OCI-LY1 (cell line): ENCODE data around the gene CPM.
"Not testable (repeated sequence)": the region's sequence is repeated elsewhere in the genome, so short reads cannot be mapped to it uniquely, and the experiment has no call there.

Source experiments
- H2AFZ ChIP-seq: fragments of 200-600 bp; sonication (generic), shearing (Covaris generic); 2 replicates; pipeline ENCODE4 v1.6.0; 2014; ENCODE audit warnings: antibody characterized with exemption, mild to moderate bottlenecking, low read length
- H3F3A ChIP-seq: fragments of 200-600 bp; sonication (generic), shearing (Covaris generic); 2 replicates; pipeline ENCODE4 v1.6.0; 2014; ENCODE audit warnings: mild to moderate bottlenecking, antibody characterized with exemption, low read length, moderate library complexity; ENCODE audit not compliant: insufficient read depth
- H3K27ac ChIP-seq: fragments of 200-600 bp; sonication (generic); 2 replicates; pipeline ENCODE4 v1.5.1; 2014; ENCODE audit warnings: low read length, mixed run types, mild to moderate bottlenecking, low read depth; ENCODE audit not compliant: poor library complexity, severe bottlenecking
- H3K27me3 ChIP-seq: fragments of 200-600 bp; sonication (generic); 2 replicates; pipeline ENCODE4 v1.6.0; 2014; ENCODE audit warnings: antibody characterized with exemption, mild to moderate bottlenecking, low read length, moderate library complexity; ENCODE audit not compliant: insufficient read depth
- H3K36me3 ChIP-seq: fragments of 200-600 bp; sonication (generic); 2 replicates; pipeline ENCODE4 v1.6.1; 2014; ENCODE audit warnings: mild to moderate bottlenecking, antibody characterized with exemption, low read length, moderate library complexity, mixed read lengths; ENCODE audit not compliant: insufficient read depth
- H3K4me1 ChIP-seq: fragments of 200-600 bp; sonication (generic); 2 replicates; pipeline ENCODE4 v1.5.1; 2014; ENCODE audit warnings: mild to moderate bottlenecking, low read length, moderate library complexity; ENCODE audit not compliant: insufficient read depth, severe bottlenecking
- H3K4me2 ChIP-seq: fragments of 200-600 bp; sonication (generic), shearing (Covaris generic); 2 replicates; pipeline ENCODE4 v1.6.1; 2014; ENCODE audit warnings: low read length
- H3K4me3 ChIP-seq: fragments of 200-600 bp; sonication (generic); 2 replicates; pipeline ENCODE4 v1.5.1; 2014; ENCODE audit warnings: low read length, low read depth, mild to moderate bottlenecking, mixed read lengths; ENCODE audit not compliant: poor library complexity, severe bottlenecking
- H3K79me2 ChIP-seq: fragments of 200-600 bp; shearing (Covaris generic); 2 replicates; pipeline ENCODE4 v1.6.1; 2016; ENCODE audit warnings: mixed run types, low read length, mixed read lengths; ENCODE audit not compliant: insufficient read depth
- H3K9ac ChIP-seq: fragments of 200-600 bp; sonication (generic), shearing (Covaris generic); 2 replicates; pipeline ENCODE4 v1.6.1; 2014; ENCODE audit warnings: mild to moderate bottlenecking, low read length, mixed read lengths
- H3K9me2 ChIP-seq: fragments of 200-600 bp; sonication (generic), shearing (Covaris generic); 2 replicates; pipeline ENCODE4 v1.6.1; 2014; ENCODE audit warnings: low read depth, mild to moderate bottlenecking, low read length, mixed read lengths
- H3K9me3 ChIP-seq: fragments of 200-600 bp; shearing (Covaris generic); 2 replicates; pipeline ENCODE4 v1.6.1; 2014; ENCODE audit warnings: low read length, mixed read lengths
- H4K20me1 ChIP-seq: fragments of 200-600 bp; sonication (generic), shearing (Covaris generic); 2 replicates; pipeline ENCODE4 v1.6.0; 2016; ENCODE audit warnings: mild to moderate bottlenecking, low read length; ENCODE audit not compliant: insufficient read depth
- CTCF ChIP-seq: fragments of 200-600 bp; sonication (generic), shearing (Covaris generic); IDR thresholded peaks from 2 replicates; pipeline ENCODE4 v1.5.1; 2017; ENCODE audit warnings: mild to moderate bottlenecking, antibody characterized with exemption, low read length, moderate library complexity, mixed read lengths
- EZH2 ChIP-seq: fragments of 200-600 bp; sonication (generic), shearing (Covaris generic); IDR thresholded peaks from 2 replicates; pipeline ENCODE4 v1.8.0; 2017; ENCODE audit warnings: borderline replicate concordance, mixed run types, mild to moderate bottlenecking, antibody characterized with exemption, low read length, moderate library complexity, mixed read lengths

The CPM gene

GRCh38 chr12:68863886-68864454, 69.0 kb downstream of the CPM start:
- H3K36me3 ChIP-seq, H3K27me3 ChIP-seq, H3K4me3 ChIP-seq, H3K79me2 ChIP-seq, H3K9me2 ChIP-seq, H3K9ac ChIP-seq, H3K9me3 ChIP-seq, H3K4me1 ChIP-seq, H4K20me1 ChIP-seq, H3K27ac ChIP-seq, H2AFZ ChIP-seq, H3F3A ChIP-seq: not testable (repeated sequence)
- TF ChIP-seq CTCF = peak; percentile 67
- 0 out of 2 replicates have a peak overlapping the region, but pooled peaks have one; percentile 5 for H3K4me2 ChIP-seq

- Histone ChIP-seq H3K4me1 (no peaks in the 10 kb centered on the region), H3K4me2 (0 out of 2 replicates have a peak overlapping the region, but pooled peaks have one; percentile 5), H2AFZ (no peak overlapping the region), H4K20me1 (no peaks in the 10 kb centered on the region), H3K4me3 (no peak overlapping the region), H3K9me3 (no peaks in the 10 kb centered on the region), H3F3A (no peaks in the 10 kb centered on the region), H3K27me3 (no peaks in the 10 kb centered on the region), H3K9me2 (no peaks in the 10 kb centered on the region), H3K27ac (no peak overlapping the region), H3K36me3 (no peaks in the 10 kb centered on the region), H3K79me2 (no peaks in the 10 kb centered on the region), H3K9ac (no peak overlapping the region)
- TF ChIP-seq CTCF (no peak), EZH2 (no peak)
Measured at GRCh38 chr12:68863109-68863770, 69.7 kb downstream of the CPM start.

DNA sequence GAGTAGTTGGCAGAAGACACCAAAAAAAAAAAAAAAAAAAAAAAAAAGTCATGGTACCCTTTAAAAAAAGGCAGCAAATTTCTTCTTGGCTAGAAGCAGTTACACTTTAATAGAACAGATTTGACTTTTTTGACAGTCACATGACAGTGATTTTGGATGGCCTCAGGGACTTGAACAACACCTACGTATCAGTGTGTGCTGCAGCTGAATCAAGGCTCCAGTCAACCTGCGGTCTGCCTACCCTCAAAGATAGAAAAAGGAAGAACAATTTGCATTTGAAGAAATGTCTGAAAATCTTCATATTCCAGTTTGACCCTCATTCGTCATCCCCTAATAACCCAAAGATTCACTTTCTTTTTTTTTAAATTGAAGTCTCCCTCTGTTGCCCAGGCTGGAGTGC, 71.1 kb downstream of the CPM start:
- Histone ChIP-seq H3K4me1 (no peaks in the 10 kb centered on the region), H3K27me3 (no peaks in the 10 kb centered on the region), H3K4me3 (no peak overlapping the region), H3K4me2 (no peak overlapping the region), H3K9me2 (no peaks in the 10 kb centered on the region), H3K36me3 (no peaks in the 10 kb centered on the region), H4K20me1 (no peaks in the 10 kb centered on the region), H3K27ac (no peak overlapping the region), H3K9me3 (no peaks in the 10 kb centered on the region), H3K9ac (no peak overlapping the region), H3K79me2 (no peaks in the 10 kb centered on the region), H3F3A (no peaks in the 10 kb centered on the region), H2AFZ (no peak overlapping the region)
- TF ChIP-seq CTCF (no peak), EZH2 (no peak)
